Ovary (tissue), 3 donors: Measurements from ENCODE around the gene BBS5.
"Not testable (repeated sequence)": the region's sequence is repeated elsewhere in the genome, so short reads cannot be mapped to it uniquely, and the experiment has no call there.

ENCODE experiments used
- CTCF ChIP-seq, 3 donors: fragments of 450-650 bp in 2 of 3; fragments of 200-600 bp in 1 of 3; IDR thresholded peaks; one replicate each; pipeline versions ENCODE4 v1.5.1 to v1.8.0; 2016 to 2022; ENCODE audit warnings: antibody characterized with exemption in 3 of 3, mild to moderate bottlenecking in 1 of 3
- EP300 ChIP-seq: sonication (generic); formaldehyde crosslinking; IDR thresholded peaks from one replicate; pipeline ENCODE4 v1.6.1; 2017; ENCODE audit warnings: antibody characterized with exemption
- POLR2A ChIP-seq: fragments of 450-650 bp; IDR thresholded peaks from one replicate; pipeline ENCODE4 v1.6.1; 2017; ENCODE audit warnings: antibody characterized with exemption, mild to moderate bottlenecking, moderate library complexity
- donor health status: DM: no; HTN: no; CAD: no.

GRCh38 chr2:169434236-169434635 is 45.1 kb upstream of the BBS5 start:
- not testable (repeated sequence) for TF ChIP-seq POLR2A; EP300; CTCF (IDR thresholded peaks at IDR 0.05)
